HCT116 (cell line): ENCODE data around the gene GFI1. TPM values are rescaled to one million over a fixed set of nuclear protein-coding genes. Genes with fewer than 3 reads are reported as not detected.

Experiments used
- ATAC-seq: fragments of 200-7000 bp; cut with Tn5 transposase; 2 replicates; pipeline ENCODE4 v1.9.1; 2020; ENCODE audit warnings: mild to moderate bottlenecking, moderate library complexity
- BruUV-seq: library from RNA; stranded (reverse); fragments of 400-500 nt; replicated peaks from 2 replicates; lab custom pipeline; 2021; lab: Mats Ljungman, UMichigan
- CTCF ChIA-PET: fragments of 300-600 bp; sonication (Branson Sonifier 250); formaldehyde crosslinking; loops from one replicate; lab custom pipeline; 2021; ENCODE audit warnings: antibody characterized with exemption; lab: Charles Lee
- POLR2A ChIA-PET: fragments of 300-600, 350-600 bp; sonication (Branson Sonifier 250); formaldehyde crosslinking; loops from one replicate; lab custom pipeline; 2021; ENCODE audit warnings: antibody characterized with exemption; lab: Charles Lee
- RAD21 ChIA-PET, 2 experiments: fragments of 300-600 bp; sonication (Branson Sonifier 250); formaldehyde crosslinking; loops; one replicate each; lab custom pipeline; 2023; ENCODE audit warnings: low total read pairs in 2 of 2; ENCODE audit not compliant: uncharacterized antibody in 2 of 2, unreplicated experiment in 2 of 2, low non-redundant PET in 1 of 2; lab: Charles Lee
- DNase-seq: peaks from one replicate; pipeline ENCODE4 v3.0.0-alpha.2; 2010; ENCODE audit warnings: low read depth, low spot score
- H2AFZ ChIP-seq: fragments of 200-600 bp; shearing (Covaris generic), sonication (generic); 2 replicates; pipeline ENCODE4 v1.6.1; 2017; ENCODE audit warnings: low read depth, mixed run types, mixed read lengths, antibody characterized with exemption, low read length; ENCODE audit not compliant: poor library complexity, severe bottlenecking
- H3K27ac ChIP-seq: 2 replicates; pipeline ENCODE4 v1.5.1; 2012; ENCODE audit warnings: low read depth, low read length
- H3K27me3 ChIP-seq: fragments of 200-600 bp; sonication (generic); 2 replicates; pipeline ENCODE4 v1.6.1; 2016; ENCODE audit warnings: mixed run types, low read length, mixed read lengths; ENCODE audit not compliant: insufficient read depth
- H3K36me3 ChIP-seq, 2 experiments: fragments of 200-500 bp in 1 of 2; fragments of 200-600 bp in 1 of 2; sonication (Bioruptor generic) in 1 of 2; sonication (generic) in 1 of 2; 2 replicates each; pipeline versions ENCODE4 v1.5.1 to v1.6.1; 2014 to 2016; ENCODE audit warnings: low read length in 2 of 2, inconsistent platforms in 1 of 2, mixed read lengths in 1 of 2, mixed run types in 1 of 2; ENCODE audit not compliant: insufficient read depth in 2 of 2, control insufficient read depth in 1 of 2
- H3K4me1 ChIP-seq, 2 experiments: fragments of 200-600 bp in 1 of 2; sonication (generic) in 1 of 2; 2 replicates each; pipeline versions ENCODE4 v1.5.1 to v1.6.1; 2012 to 2017; ENCODE audit warnings: low read length in 2 of 2, inconsistent platforms in 1 of 2, mild to moderate bottlenecking in 1 of 2, mixed read lengths in 1 of 2, mixed run types in 1 of 2, moderate library complexity in 1 of 2; ENCODE audit not compliant: insufficient read depth in 2 of 2, control insufficient read depth in 1 of 2
- H3K4me2 ChIP-seq: fragments of 200-600 bp; sonication (generic); 2 replicates; pipeline ENCODE4 v1.6.1; 2017; ENCODE audit warnings: mixed run types, low read length, mixed read lengths
- H3K4me3 ChIP-seq, 2 experiments: fragments of 200-600 bp in 1 of 2; sonication (generic) in 1 of 2; replicated peaks in 1 of 2; 2 replicates each; pipeline ENCODE4 v1.5.1; 2011 to 2016; ENCODE audit warnings: low read length in 2 of 2, control low read depth in 1 of 2, low read depth in 1 of 2, mild to moderate bottlenecking in 1 of 2, mixed read lengths in 1 of 2, mixed run types in 1 of 2
- H3K79me2 ChIP-seq: fragments of 200-600 bp; sonication (generic); 2 replicates; pipeline ENCODE4 v1.6.1; 2017; ENCODE audit warnings: mild to moderate bottlenecking, mixed run types, low read length, moderate library complexity, mixed read lengths; ENCODE audit not compliant: insufficient read depth
- H3K9ac ChIP-seq: fragments of 200-600 bp; sonication (generic); 2 replicates; pipeline ENCODE4 v1.6.1; 2016; ENCODE audit warnings: low read length, mixed read lengths
- H3K9me2 ChIP-seq: fragments of 200-600 bp; sonication (generic), shearing (Covaris generic); 2 replicates; pipeline ENCODE4 v1.6.1; 2017; ENCODE audit warnings: mixed run types, mild to moderate bottlenecking, moderate library complexity; ENCODE audit not compliant: insufficient read depth
- H3K9me3 ChIP-seq, 2 experiments: fragments of 200-500 bp in 1 of 2; fragments of 200-600 bp in 1 of 2; sonication (Bioruptor generic) in 1 of 2; sonication (generic) in 1 of 2; 2 replicates each; pipeline ENCODE4 v1.6.1; 2014 to 2017; ENCODE audit warnings: low read length in 2 of 2, mixed read lengths in 2 of 2, inconsistent platforms in 1 of 2, low read depth in 1 of 2, mild to moderate bottlenecking in 1 of 2, mixed run types in 1 of 2, moderate library complexity in 1 of 2; ENCODE audit not compliant: control insufficient read depth in 1 of 2, insufficient read depth in 1 of 2
- H4K20me1 ChIP-seq: fragments of 200-600 bp; sonication (generic), shearing (Covaris generic); 2 replicates; pipeline ENCODE4 v1.6.1; 2017; ENCODE audit warnings: mixed run types, mild to moderate bottlenecking, moderate library complexity; ENCODE audit not compliant: insufficient read depth
- CEBPB ChIP-seq: IDR thresholded peaks from 2 replicates; pipeline ENCODE4 v1.6.1; 2012; ENCODE audit warnings: low read depth
- CTCF ChIP-seq, 3 experiments: fragments of 200-600 bp in 1 of 3; sonication (generic) in 1 of 3; IDR thresholded peaks in 2 of 3; conservative IDR thresholded peaks in 1 of 3; 2 replicates each; pipeline ENCODE4 v1.5.1; 2012 to 2017; ENCODE audit warnings: low read depth in 2 of 3, low read length in 2 of 3, antibody characterized with exemption in 1 of 3, borderline replicate concordance in 1 of 3, control low read depth in 1 of 3, mild to moderate bottlenecking in 1 of 3, mixed read lengths in 1 of 3, mixed run types in 1 of 3, moderate library complexity in 1 of 3; ENCODE audit not compliant: insufficient read depth in 1 of 3
- EGR1 ChIP-seq: IDR thresholded peaks from 2 replicates; pipeline ENCODE4 v1.6.1; 2012; ENCODE audit warnings: low read depth
- FOSL1 ChIP-seq: IDR thresholded peaks from 2 replicates; pipeline ENCODE4 v1.6.1; 2012; ENCODE audit warnings: low read depth
- MAX ChIP-seq: IDR thresholded peaks from 2 replicates; pipeline ENCODE4 v1.6.1; 2012
- POLR2AphosphoS5 ChIP-seq: IDR thresholded peaks from 2 replicates; pipeline ENCODE4 v1.6.1; 2011; ENCODE audit warnings: mild to moderate bottlenecking, low read depth, low read length, moderate library complexity
- RAD21 ChIP-seq: IDR thresholded peaks from 2 replicates; pipeline ENCODE4 v1.6.1; 2012; ENCODE audit warnings: low read depth, mild to moderate bottlenecking
- SIN3A ChIP-seq: IDR thresholded peaks from 2 replicates; pipeline ENCODE4 v1.6.1; 2012; ENCODE audit warnings: low read depth
- SP1 ChIP-seq: IDR thresholded peaks from 2 replicates; pipeline ENCODE4 v1.6.1; 2012; ENCODE audit warnings: low read depth
- YY1 ChIP-seq: IDR thresholded peaks from 2 replicates; pipeline ENCODE4 v1.6.1; 2011; ENCODE audit warnings: low read length, low read depth, moderate library complexity, mild to moderate bottlenecking; ENCODE audit not compliant: insufficient replicate concordance; ENCODE audit errors: extremely low read depth
- intact Hi-C: fragments of 100-400 bp; cut with micrococcal nuclease; formaldehyde crosslinking; loops from 2 replicates; pipeline ENCODE4 v1.10.0; 2022
- total RNA-seq: library from RNA; stranded (reverse); gene quantifications from one replicate; pipeline ENCODE4 v1.2.1, GENCODE V29; 2021; ENCODE audit not compliant: unreplicated experiment

GFI1 gene
- total RNA-seq, 1 experiment from 2014 or later, result 8.1 TPM

- no peaks in the 10 kb centered on the region for H3K27me3 ChIP-seq
- BruUV-seq, result no TSS peak
- no peak overlapping the region for H2AFZ ChIP-seq
- no peak overlapping the region for H3K4me2 ChIP-seq
- intact Hi-C loops, result no loop called here
- no peak overlapping the region for H3K9ac ChIP-seq
- ChIA-PET POLR2A (no interaction called here), RAD21 (no interaction called here), CTCF (no interaction called here)
- H3K79me2 ChIP-seq, result no peaks in the 10 kb centered on the region
- H4K20me1 ChIP-seq, result no peaks in the 10 kb centered on the region
- H3K27ac ChIP-seq, result no peak overlapping the region
- DNase-seq, result no peak
- H3K9me2 ChIP-seq, result no peaks in the 10 kb centered on the region
- H3K4me1 ChIP-seq, result peaks cover 7 to 20% of the 10 kb centered on the region in 2 experiments
- TF ChIP-seq CTCF (IDR thresholded peaks at IDR 0.05 in 2 of 3, conservative IDR thresholded peaks at IDR 0.05 in 1 of 3; ENCODE audit: borderline replicate concordance in 1 of 3, insufficient read depth in 1 of 3, low read depth in 2 of 3, low read length in 2 of 3) (no peak), RAD21 (no peak), SIN3A (no peak), POLR2AphosphoS5 (no peak), SP1 (no peak), FOSL1 (no peak), YY1 (no peak), MAX (no peak), CEBPB (no peak), EGR1 (no peak)
- ATAC-seq, result no peak
- H3K4me3 ChIP-seq, result no peak overlapping the region
- H3K9me3 ChIP-seq, result no peaks in the 10 kb centered on the region
- H3K36me3 ChIP-seq, result no peaks in the 10 kb centered on the region
Measured at GRCh38 chr1:92488832-92489231, 2.1 kb upstream of the GFI1 start.
